H9 (cell line): ENCODE measurements around the gene FAM13A. TPM values are rescaled to one million over a fixed set of nuclear protein-coding genes. Genes with fewer than 3 reads are reported as not detected.

Experiments
- DNase-seq: peaks from one replicate; pipeline ENCODE4 v3.0.0-alpha.2; 2017
- H2AFZ ChIP-seq: one replicate; pipeline ENCODE4 v1.6.1; 2013; ENCODE audit warnings: mild to moderate bottlenecking, low read length, control low read depth, moderate library complexity
- H2AK5ac ChIP-seq: 2 replicates; pipeline ENCODE4 v1.6.1; 2013; ENCODE audit warnings: low read length, control low read depth, mixed read lengths; ENCODE audit not compliant: insufficient read length
- H2BK120ac ChIP-seq: one replicate; pipeline ENCODE4 v1.6.1; 2013; ENCODE audit warnings: low read depth, mild to moderate bottlenecking, low read length, control low read depth, inconsistent platforms; ENCODE audit not compliant: poor library complexity, severe bottlenecking
- H2BK12ac ChIP-seq: 2 replicates; pipeline ENCODE4 v1.6.1; 2013; ENCODE audit warnings: low read length, control low read depth, mixed read lengths, low read depth; ENCODE audit not compliant: insufficient read length
- H2BK15ac ChIP-seq: 2 replicates; pipeline ENCODE4 v1.6.1; 2013; ENCODE audit warnings: low read depth, low read length, control low read depth
- H2BK20ac ChIP-seq: one replicate; pipeline ENCODE4 v1.6.1; 2013; ENCODE audit warnings: low read depth, mild to moderate bottlenecking, low read length, control low read depth, inconsistent platforms; ENCODE audit not compliant: poor library complexity, severe bottlenecking
- H2BK5ac ChIP-seq: 2 replicates; pipeline ENCODE4 v1.6.1; 2013; ENCODE audit warnings: low read length, control low read depth, mixed read lengths; ENCODE audit not compliant: insufficient read length
- H3K14ac ChIP-seq: 2 replicates; pipeline ENCODE4 v1.6.1; 2013; ENCODE audit warnings: low read length, control low read depth; ENCODE audit not compliant: insufficient read depth
- H3K18ac ChIP-seq: 2 replicates; pipeline ENCODE4 v1.6.1; 2013; ENCODE audit warnings: low read depth, mild to moderate bottlenecking, mixed read lengths, low read length, control low read depth; ENCODE audit not compliant: insufficient read length
- H3K23ac ChIP-seq: 2 replicates; pipeline ENCODE4 v1.6.1; 2013; ENCODE audit warnings: low read length, control low read depth, mixed read lengths, low read depth; ENCODE audit not compliant: insufficient read length
- H3K23me2 ChIP-seq: 2 replicates; pipeline ENCODE4 v1.6.1; 2013; ENCODE audit warnings: low read depth, mild to moderate bottlenecking, mixed read lengths, low read length, control low read depth; ENCODE audit not compliant: insufficient read length, poor library complexity, severe bottlenecking
- H3K27ac ChIP-seq: 2 replicates; pipeline ENCODE4 v1.5.1; 2013; ENCODE audit warnings: low read length, control low read depth, mixed read lengths, low read depth; ENCODE audit not compliant: insufficient read length
- H3K27me3 ChIP-seq: 2 replicates; pipeline ENCODE4 v1.6.1; 2013; ENCODE audit warnings: low read length, control low read depth, inconsistent platforms; ENCODE audit not compliant: insufficient read depth
- H3K4ac ChIP-seq: 2 replicates; pipeline ENCODE4 v1.6.1; 2013; ENCODE audit warnings: low read depth, mild to moderate bottlenecking, control low read depth, inconsistent platforms, low read length, moderate library complexity
- H3K4me1 ChIP-seq: 2 replicates; pipeline ENCODE4 v1.6.1; 2013; ENCODE audit warnings: low read length, control low read depth, inconsistent platforms; ENCODE audit not compliant: insufficient read depth
- H3K4me2 ChIP-seq: 2 replicates; pipeline ENCODE4 v1.6.1; 2013; ENCODE audit warnings: low read length, control low read depth, mixed read lengths; ENCODE audit not compliant: insufficient read length, insufficient read depth
- H3K56ac ChIP-seq: 2 replicates; pipeline ENCODE4 v1.6.1; 2013; ENCODE audit warnings: low read depth, mild to moderate bottlenecking, mixed read lengths, low read length, control low read depth; ENCODE audit not compliant: insufficient read length
- H3K79me1 ChIP-seq: 2 replicates; pipeline ENCODE4 v1.6.1; 2013; ENCODE audit warnings: low read depth, mild to moderate bottlenecking, moderate library complexity, low read length, control low read depth, inconsistent platforms; ENCODE audit not compliant: insufficient read depth, poor library complexity, severe bottlenecking
- H3K79me2 ChIP-seq: 2 replicates; pipeline ENCODE4 v1.6.1; 2013; ENCODE audit warnings: low read length, control low read depth, inconsistent platforms; ENCODE audit not compliant: insufficient read depth
- H3K9ac ChIP-seq: 2 replicates; pipeline ENCODE4 v1.6.1; 2013; ENCODE audit warnings: low read length, control low read depth, mixed read lengths; ENCODE audit not compliant: insufficient read length; ENCODE audit errors: extremely low read depth
- H3K9me3 ChIP-seq: one replicate; pipeline ENCODE4 v1.6.1; 2013; ENCODE audit warnings: low read depth, low read length, inconsistent platforms; ENCODE audit not compliant: control insufficient read depth
- H3T11ph ChIP-seq: one replicate; pipeline ENCODE4 v1.6.1; 2013; ENCODE audit warnings: mild to moderate bottlenecking, low read length, control low read depth, inconsistent platforms
- H4K20me1 ChIP-seq: one replicate; pipeline ENCODE4 v1.6.1; 2013; ENCODE audit not compliant: control insufficient read depth, insufficient read length, insufficient read depth
- H4K5ac ChIP-seq: 2 replicates; pipeline ENCODE4 v1.6.1; 2013; ENCODE audit warnings: low read depth, mild to moderate bottlenecking, mixed read lengths, low read length, control low read depth; ENCODE audit not compliant: insufficient read length
- H4K8ac ChIP-seq: replicated peaks from 2 replicates; pipeline ENCODE4 v1.6.1; 2013; ENCODE audit warnings: low read length, control low read depth, mixed read lengths, low read depth; ENCODE audit not compliant: insufficient read length
- H4K91ac ChIP-seq: 2 replicates; pipeline ENCODE4 v1.6.1; 2013; ENCODE audit warnings: low read depth, mild to moderate bottlenecking, moderate library complexity, mixed read lengths, low read length, control low read depth; ENCODE audit not compliant: insufficient read length
- H3K27ac Mint-ChIP-seq, 3 experiments: 2 replicates in 2 of 3; 3 replicates in 1 of 3; pipeline ENCODE4 v1.8.0; 2020 to 2021; ENCODE audit warnings: mixed read lengths in 3 of 3, mild to moderate bottlenecking in 1 of 3, moderate library complexity in 1 of 3
- H3K27me3 Mint-ChIP-seq: 2 replicates; pipeline ENCODE4 v1.8.0; 2021; ENCODE audit warnings: low read depth, mild to moderate bottlenecking, moderate library complexity, mixed read lengths
- H3K36me3 Mint-ChIP-seq, 3 experiments: 2 replicates in 2 of 3; 3 replicates in 1 of 3; pipeline ENCODE4 v1.8.0; 2020 to 2021; ENCODE audit warnings: low read depth in 3 of 3, mixed read lengths in 3 of 3; ENCODE audit not compliant: insufficient read depth in 1 of 3
- H3K4me1 Mint-ChIP-seq, 2 experiments: 2 replicates each; pipeline ENCODE4 v1.8.0; 2020; ENCODE audit warnings: mixed read lengths in 2 of 2
- H3K4me3 Mint-ChIP-seq, 2 experiments: 2 replicates in 1 of 2; 3 replicates in 1 of 2; pipeline ENCODE4 v1.8.0; 2020 to 2021; ENCODE audit warnings: mild to moderate bottlenecking in 2 of 2, mixed read lengths in 2 of 2, moderate library complexity in 1 of 2
- H3K9me3 Mint-ChIP-seq, 2 experiments: 2 replicates in 1 of 2; 3 replicates in 1 of 2; pipeline ENCODE4 v1.8.0; 2020; ENCODE audit warnings: mild to moderate bottlenecking in 2 of 2, mixed read lengths in 2 of 2, moderate library complexity in 1 of 2
- CTCF ChIP-seq: fragments of 200-600 bp; sonication (generic); conservative IDR thresholded peaks from 3 replicates; pipeline ENCODE4 v1.8.0; 2021; ENCODE audit warnings: antibody characterized with exemption, mild to moderate bottlenecking
- WGBS: extraction: QIAGEN DNeasy Blood & Tissue Kit; methylation state at CpG from one replicate; pipeline ENCODE4 v1.1.7; 2013; ENCODE audit warnings: missing lambda C conversion rate, low lambda C conversion rate, mixed read lengths; ENCODE audit not compliant: insufficient read length; ENCODE audit errors: extremely low coverage; 5-methylcytosine and 5-hydroxymethylcytosine counted together
- total RNA-seq: library from RNA; stranded (reverse); gene quantifications from 2 replicates; pipeline ENCODE4 v1.2.1, GENCODE V29; 2021

FAM13A gene
- total RNA-seq, 1 experiment from 2014 or later: 12.7 TPM

GRCh38 chr4:88812420-88812819, 244.6 kb downstream of the FAM13A start:
- Mint-ChIP-seq H3K4me3 (no peak overlapping the region), H3K27ac (no peak overlapping the region), H3K4me1 (peaks cover 11 to 12% of the 10 kb centered on the region in 2 experiments), H3K27me3 (no peaks in the 10 kb centered on the region), H3K36me3 (no peaks in the 10 kb centered on the region), H3K9me3 (no peaks in the 10 kb centered on the region)
- Histone ChIP-seq H3K4me1 (no peaks in the 10 kb centered on the region), H4K5ac (no peak overlapping the region), H3K14ac (no peak overlapping the region), H3K4ac (no peak overlapping the region), H3K79me1 (no peaks in the 10 kb centered on the region), H3K23ac (no peak overlapping the region), H4K91ac (no peak overlapping the region), H3K9me3 (no peaks in the 10 kb centered on the region), H2AFZ (no peak overlapping the region), H3K23me2 (no peaks in the 10 kb centered on the region), H2BK12ac (no peak overlapping the region), H2BK20ac (no peak overlapping the region), H2AK5ac (no peak overlapping the region), H3K4me2 (no peak overlapping the region), H2BK120ac (no peak overlapping the region), H4K20me1 (no peaks in the 10 kb centered on the region), H2BK5ac (no peak overlapping the region), H3K27ac (no peak overlapping the region), H3T11ph (no peak overlapping the region), H4K8ac (no peak overlapping the region), H3K56ac (no peak overlapping the region), H3K79me2 (no peaks in the 10 kb centered on the region), H2BK15ac (no peak overlapping the region), H3K27me3 (no peaks in the 10 kb centered on the region), H3K18ac (no peak overlapping the region), H3K9ac (no peak overlapping the region)
- DNase-seq: no peak
- TF ChIP-seq CTCF: no peak
- WGBS: no CpG with 5 or more reads among the region's 1 CpG
